Measurements from ENCODE around the gene GGA1.

Gene GGA1, protein sequence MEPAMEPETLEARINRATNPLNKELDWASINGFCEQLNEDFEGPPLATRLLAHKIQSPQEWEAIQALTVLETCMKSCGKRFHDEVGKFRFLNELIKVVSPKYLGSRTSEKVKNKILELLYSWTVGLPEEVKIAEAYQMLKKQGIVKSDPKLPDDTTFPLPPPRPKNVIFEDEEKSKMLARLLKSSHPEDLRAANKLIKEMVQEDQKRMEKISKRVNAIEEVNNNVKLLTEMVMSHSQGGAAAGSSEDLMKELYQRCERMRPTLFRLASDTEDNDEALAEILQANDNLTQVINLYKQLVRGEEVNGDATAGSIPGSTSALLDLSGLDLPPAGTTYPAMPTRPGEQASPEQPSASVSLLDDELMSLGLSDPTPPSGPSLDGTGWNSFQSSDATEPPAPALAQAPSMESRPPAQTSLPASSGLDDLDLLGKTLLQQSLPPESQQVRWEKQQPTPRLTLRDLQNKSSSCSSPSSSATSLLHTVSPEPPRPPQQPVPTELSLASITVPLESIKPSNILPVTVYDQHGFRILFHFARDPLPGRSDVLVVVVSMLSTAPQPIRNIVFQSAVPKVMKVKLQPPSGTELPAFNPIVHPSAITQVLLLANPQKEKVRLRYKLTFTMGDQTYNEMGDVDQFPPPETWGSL

GRCh38 chr22:37608477-37609239 lies at the start of gene GGA1:
Gene GGA1 (plus strand): TSS chr22:37608834. CDS start chr22:37608861, 27 bp downstream.
- no peaks in the 10 kb centered on the region for H3K27me3 ChIP-seq (ENCODE audit: control insufficient read depth, insufficient read depth, low read length)
- peak within 1 kb of the TSS; percentile 95 for H3K9ac ChIP-seq (ENCODE audit: low read depth, low read length)
- H3K36me3 ChIP-seq (ENCODE audit: control insufficient read depth, insufficient read depth, low read length): no peaks in the 10 kb centered on the region
- peak within 1 kb of the TSS; percentile 100 for H3K27ac ChIP-seq (ENCODE audit: low read depth, low read length)
- H3K4me3 ChIP-seq (ENCODE audit: low read depth, low read length): peak within 1 kb of the TSS; percentile 86
- no peaks in the 10 kb centered on the region for H3K9me3 ChIP-seq (ENCODE audit: control insufficient read depth, insufficient read depth, low read length)
- no peaks in the 10 kb centered on the region for H3K4me1 ChIP-seq (ENCODE audit: control insufficient read depth, insufficient read depth, low read length)

DNA sequence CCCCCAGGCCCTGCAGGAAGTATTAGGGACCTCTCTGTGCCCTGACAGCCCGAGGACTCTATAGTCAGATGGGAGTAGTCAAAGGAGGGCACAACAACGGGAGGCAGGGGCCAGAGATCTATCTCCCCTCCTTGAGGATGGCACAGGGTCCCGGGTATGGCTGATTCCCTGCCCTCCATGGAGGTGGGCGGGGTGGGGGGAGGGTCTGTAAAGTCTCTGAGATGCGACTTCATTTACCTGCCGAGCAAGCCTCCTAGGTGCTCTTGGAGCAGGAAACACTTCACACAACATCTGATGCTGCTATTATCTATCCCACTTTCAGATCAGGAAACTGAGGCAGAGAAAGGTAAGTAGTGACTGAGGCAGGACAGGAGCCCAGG lies 49.1 kb upstream of the GGA1 start:
- H3K4me1 ChIP-seq (ENCODE audit: control insufficient read depth, insufficient read depth, low read length): peaks cover 42% of the 10 kb centered on the region
- H3K4me3 ChIP-seq (ENCODE audit: low read depth, low read length): peak overlapping the region; percentile 39

DNA sequence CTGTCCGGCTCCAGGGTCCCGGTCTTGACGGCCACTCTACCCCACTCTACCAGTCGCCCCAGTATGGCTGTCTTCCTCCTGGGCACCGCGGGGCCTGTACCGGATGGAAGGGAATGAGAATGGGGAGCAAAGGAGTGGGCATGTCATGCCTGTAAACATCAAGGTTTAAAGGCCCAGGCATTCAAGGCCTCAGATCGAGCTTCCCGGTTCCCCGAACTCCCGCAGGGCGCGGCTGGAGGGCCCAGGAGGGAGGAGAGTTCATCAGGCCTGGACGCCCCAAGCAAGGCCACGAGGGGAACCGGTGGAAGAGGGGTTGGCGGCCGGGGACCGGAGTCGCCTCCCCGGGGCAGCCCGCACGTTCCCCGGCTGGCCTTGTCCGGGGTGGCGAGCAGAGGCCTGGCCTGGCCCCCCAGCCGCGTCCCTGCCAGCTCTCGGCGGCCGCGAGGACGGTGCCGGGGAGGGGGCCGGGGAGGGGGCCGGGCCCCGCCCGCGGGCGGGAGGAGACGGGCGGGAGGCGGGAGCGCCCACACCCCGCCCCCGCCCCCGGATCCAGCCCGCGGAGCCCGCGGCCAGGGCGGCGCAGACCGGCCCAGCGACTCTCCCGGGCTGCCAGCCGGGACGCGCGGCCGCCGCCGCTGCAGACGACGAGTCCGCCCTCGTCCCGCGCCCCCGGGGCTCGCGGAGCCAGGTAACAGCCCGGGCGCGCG lies 48.6 kb upstream of the GGA1 start, which contains the start of gene CDC42EP1:
Gene CDC42EP1 (plus strand): TSS at position 580 of the 707 bp plus-strand sequence. CDS start 5,870 bp downstream, outside the sequence.
- peak within 1 kb of the TSS; percentile 54 for H3K4me3 ChIP-seq (ENCODE audit: low read depth, low read length)
- H3K4me1 ChIP-seq (ENCODE audit: control insufficient read depth, insufficient read depth, low read length): peaks cover 42% of the 10 kb centered on the region
- H3K27me3 ChIP-seq (ENCODE audit: control insufficient read depth, insufficient read depth, low read length): peaks cover 47% of the 10 kb centered on the region
- no peaks in the 10 kb centered on the region for H3K9me3 ChIP-seq (ENCODE audit: control insufficient read depth, insufficient read depth, low read length)
- peak within 1 kb of the TSS; percentile 47 for H3K9ac ChIP-seq (ENCODE audit: low read depth, low read length)
- H3K27ac ChIP-seq (ENCODE audit: low read depth, low read length): peak within 1 kb of the TSS; percentile 66
- no peaks in the 10 kb centered on the region for H3K36me3 ChIP-seq (ENCODE audit: control insufficient read depth, insufficient read depth, low read length)

More for the DNA sequence above, 49.1 kb upstream of the GGA1 start:
- H3K27me3 ChIP-seq (ENCODE audit: control insufficient read depth, insufficient read depth, low read length): peaks cover 47% of the 10 kb centered on the region
- no peaks in the 10 kb centered on the region for H3K9me3 ChIP-seq (ENCODE audit: control insufficient read depth, insufficient read depth, low read length)
- no peaks in the 10 kb centered on the region for H3K36me3 ChIP-seq (ENCODE audit: control insufficient read depth, insufficient read depth, low read length)
- H3K27ac ChIP-seq (ENCODE audit: low read depth, low read length): peak overlapping the region; percentile 64
- H3K9ac ChIP-seq (ENCODE audit: low read depth, low read length): no peak overlapping the region

DNA sequence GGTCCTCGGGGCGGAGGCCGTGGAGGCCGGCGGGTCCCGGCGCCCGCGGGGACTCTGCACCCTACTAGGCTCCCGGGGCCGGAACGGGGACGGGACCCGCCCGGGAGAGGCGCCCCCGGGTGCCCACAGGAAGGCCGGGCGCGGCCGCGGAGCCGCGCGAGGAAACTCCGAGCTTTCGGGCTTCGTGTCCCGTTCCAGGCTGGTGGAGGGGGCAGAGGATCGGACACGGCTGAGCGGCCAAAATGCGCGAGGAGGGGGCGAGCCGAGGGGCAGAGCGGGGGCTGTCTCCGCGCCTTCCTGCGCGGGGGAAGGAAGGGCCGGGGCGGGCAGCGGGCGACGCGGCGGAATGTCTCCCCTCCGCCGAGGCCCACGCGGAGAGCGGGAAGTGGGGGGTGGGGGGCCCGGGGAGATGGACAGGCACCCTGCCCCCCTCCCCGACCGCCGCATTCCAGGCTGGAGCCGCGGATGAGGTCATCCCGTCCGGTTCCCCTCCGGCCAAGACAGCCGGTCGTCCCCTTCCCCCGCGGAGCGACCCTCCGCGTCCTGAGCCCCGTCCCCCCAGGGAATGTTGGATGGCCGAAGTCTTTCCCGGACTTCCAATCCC lies 47.9 kb upstream of the GGA1 start:
- H3K27me3 ChIP-seq (ENCODE audit: control insufficient read depth, insufficient read depth, low read length): peaks cover 47% of the 10 kb centered on the region
- no peaks in the 10 kb centered on the region for H3K36me3 ChIP-seq (ENCODE audit: control insufficient read depth, insufficient read depth, low read length)
- peaks cover 42% of the 10 kb centered on the region for H3K4me1 ChIP-seq (ENCODE audit: control insufficient read depth, insufficient read depth, low read length)
- peak overlapping the region; percentile 54 for H3K4me3 ChIP-seq (ENCODE audit: low read depth, low read length)
- no peaks in the 10 kb centered on the region for H3K9me3 ChIP-seq (ENCODE audit: control insufficient read depth, insufficient read depth, low read length)
- peak overlapping the region; percentile 47; the same call in 1 of the 2 replicates for H3K9ac ChIP-seq (ENCODE audit: low read depth, low read length)
- H3K27ac ChIP-seq (ENCODE audit: low read depth, low read length): peak overlapping the region; percentile 66

DNA sequence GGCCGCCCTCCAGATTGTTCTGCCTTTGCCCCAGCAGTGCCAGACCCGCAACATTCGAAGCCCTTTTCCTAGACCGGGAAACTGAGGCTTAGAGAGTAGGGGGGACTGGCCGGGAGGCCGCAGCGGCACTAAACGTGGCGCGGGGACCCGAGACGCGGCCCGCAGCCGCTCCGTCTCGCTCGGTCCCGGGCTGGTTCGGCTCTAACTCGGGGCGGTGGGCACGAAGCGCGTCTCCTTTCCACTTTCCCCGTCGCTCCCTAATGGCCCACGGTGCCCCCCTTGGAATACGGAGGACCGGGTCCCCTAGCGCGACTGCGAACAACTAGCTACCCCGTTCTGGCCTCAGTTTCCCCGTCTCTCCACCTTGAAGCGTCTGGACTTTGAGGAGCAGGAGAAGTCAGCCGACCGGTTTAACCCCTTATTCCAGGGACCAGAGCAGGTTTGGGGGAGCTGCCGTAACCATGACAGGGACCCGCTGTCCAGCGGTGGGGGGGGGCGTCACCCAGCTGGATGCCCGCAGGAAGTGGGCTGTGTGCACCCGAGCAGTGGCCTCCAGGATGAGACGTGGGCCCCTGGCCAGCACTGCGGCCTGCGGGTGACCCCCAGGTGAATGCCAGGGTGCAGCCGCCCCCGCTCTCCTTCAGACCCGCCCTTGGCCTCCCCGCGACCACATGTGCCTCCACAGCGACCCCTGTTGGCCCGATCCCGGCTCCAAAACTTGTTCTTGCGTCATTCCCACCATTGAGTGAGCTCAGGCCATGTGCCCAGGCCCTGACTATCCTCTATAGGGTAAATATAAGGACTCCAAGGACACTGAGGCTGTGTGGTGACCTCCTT lies 47.2 kb upstream of the GGA1 start:
- Histone ChIP-seq H3K9ac (ENCODE audit: low read depth, low read length) (peak overlapping the region; percentile 55), H3K36me3 (ENCODE audit: control insufficient read depth, insufficient read depth, low read length) (no peaks in the 10 kb centered on the region), H3K4me3 (ENCODE audit: low read depth, low read length) (peak overlapping the region; percentile 54), H3K4me1 (ENCODE audit: control insufficient read depth, insufficient read depth, low read length) (peaks cover 40% of the 10 kb centered on the region), H3K9me3 (ENCODE audit: control insufficient read depth, insufficient read depth, low read length) (no peaks in the 10 kb centered on the region), H3K27ac (ENCODE audit: low read depth, low read length) (peak overlapping the region; percentile 66), H3K27me3 (ENCODE audit: control insufficient read depth, insufficient read depth, low read length) (peaks cover 43% of the 10 kb centered on the region)

- H3K9ac ChIP-seq (ENCODE audit: low read depth, low read length): peak overlapping the region; percentile 55
- no peaks in the 10 kb centered on the region for H3K9me3 ChIP-seq (ENCODE audit: control insufficient read depth, insufficient read depth, low read length)
- H3K4me1 ChIP-seq (ENCODE audit: control insufficient read depth, insufficient read depth, low read length): peaks cover 33% of the 10 kb centered on the region
- H3K36me3 ChIP-seq (ENCODE audit: control insufficient read depth, insufficient read depth, low read length): no peaks in the 10 kb centered on the region
- peak overlapping the region; percentile 27 for H3K27ac ChIP-seq (ENCODE audit: low read depth, low read length)
- peaks cover 39% of the 10 kb centered on the region for H3K27me3 ChIP-seq (ENCODE audit: control insufficient read depth, insufficient read depth, low read length)
- peak overlapping the region; percentile 54; the same call in 1 of the 2 replicates for H3K4me3 ChIP-seq (ENCODE audit: low read depth, low read length)
Measured at GRCh38 chr22:37562049-37562875, 46.4 kb upstream of the GGA1 start.

DNA sequence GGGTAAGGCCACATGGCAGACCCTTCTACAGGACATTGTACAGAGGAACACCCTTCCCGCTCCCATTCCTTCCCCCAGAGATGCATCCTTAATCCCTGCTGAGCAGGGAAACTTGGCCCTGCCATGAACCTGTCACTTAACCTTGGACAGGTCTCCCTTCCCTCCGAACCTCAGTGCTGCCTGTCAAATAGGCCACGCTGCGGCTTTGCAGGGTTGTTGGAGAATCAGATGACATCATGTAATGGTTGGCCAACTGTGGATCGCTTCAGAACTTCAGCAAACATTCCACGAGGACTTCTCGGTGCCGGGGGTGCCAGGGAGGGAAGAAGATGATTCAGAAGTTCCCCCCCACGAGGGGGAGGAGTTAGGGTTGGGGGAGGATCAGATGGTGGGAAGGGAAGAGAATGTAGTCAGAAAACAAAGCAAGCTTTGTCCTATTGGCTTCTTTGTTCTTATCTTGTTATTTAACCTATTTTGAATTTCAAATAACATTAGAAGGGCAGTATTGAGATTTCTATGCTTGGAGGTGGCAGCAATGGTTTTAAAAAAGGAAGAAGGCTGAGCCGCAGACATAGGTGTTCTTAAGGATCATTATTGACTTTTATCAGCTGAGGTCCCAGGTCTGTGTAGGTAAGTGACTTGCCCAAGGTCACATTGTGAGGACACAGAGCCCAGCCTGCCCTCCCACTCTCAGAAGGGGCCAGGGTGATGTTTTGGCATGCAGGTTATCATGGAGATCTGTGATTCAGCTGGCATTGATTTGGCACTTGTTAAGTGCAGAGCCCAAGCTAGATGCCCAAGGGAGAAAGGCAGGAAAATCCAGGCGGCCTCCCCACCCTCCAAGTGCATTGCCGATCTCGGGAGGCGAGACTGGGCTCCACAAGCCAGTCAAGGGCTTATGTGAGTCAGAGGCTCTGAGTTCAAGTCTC lies 45.2 kb upstream of the GGA1 start:
- peaks cover 33% of the 10 kb centered on the region for H3K4me1 ChIP-seq (ENCODE audit: control insufficient read depth, insufficient read depth, low read length)
- H3K27me3 ChIP-seq (ENCODE audit: control insufficient read depth, insufficient read depth, low read length): peaks cover 34% of the 10 kb centered on the region
- no peaks in the 10 kb centered on the region for H3K9me3 ChIP-seq (ENCODE audit: control insufficient read depth, insufficient read depth, low read length)
- H3K9ac ChIP-seq (ENCODE audit: low read depth, low read length): no peak overlapping the region
- peak overlapping the region; percentile 63 for H3K27ac ChIP-seq (ENCODE audit: low read depth, low read length)
- no peaks in the 10 kb centered on the region for H3K36me3 ChIP-seq (ENCODE audit: control insufficient read depth, insufficient read depth, low read length)
- no peak overlapping the region; the same call in 1 of the 2 replicates for H3K4me3 ChIP-seq (ENCODE audit: low read depth, low read length)

DNA sequence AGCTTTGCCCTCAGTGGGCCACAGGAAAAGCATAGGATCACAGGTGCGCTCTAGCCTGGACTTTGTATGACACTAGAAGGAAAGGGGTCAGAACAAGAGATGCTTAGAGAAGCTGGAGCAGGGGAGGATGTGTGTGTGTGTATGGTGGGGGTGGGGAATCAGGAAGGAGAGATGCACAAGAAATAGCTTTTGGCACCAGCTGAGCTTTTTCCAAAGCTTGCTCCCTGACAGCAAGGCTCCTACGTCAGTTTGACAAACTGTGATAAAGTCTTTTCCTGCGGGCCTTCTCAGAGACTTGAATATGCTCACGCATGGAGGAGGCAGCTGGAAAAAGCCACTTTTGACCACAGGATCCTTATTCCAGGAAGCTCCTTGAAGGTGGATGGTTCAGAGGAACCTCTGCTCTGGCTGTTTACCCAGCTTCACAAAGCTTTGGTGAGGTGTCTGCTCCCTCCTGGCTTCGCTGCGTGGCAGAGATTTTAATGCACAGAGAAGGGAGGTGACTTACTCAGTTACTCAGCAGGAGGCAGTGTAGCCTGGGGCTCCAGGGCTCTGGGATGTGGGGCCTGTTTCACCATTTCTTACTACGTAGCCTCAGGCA lies 44.4 kb upstream of the GGA1 start:
- H3K27ac ChIP-seq (ENCODE audit: low read depth, low read length): peak overlapping the region; percentile 63
- H3K36me3 ChIP-seq (ENCODE audit: control insufficient read depth, insufficient read depth, low read length): no peaks in the 10 kb centered on the region
- no peak overlapping the region for H3K4me3 ChIP-seq (ENCODE audit: low read depth, low read length)
- peaks cover 27% of the 10 kb centered on the region for H3K27me3 ChIP-seq (ENCODE audit: control insufficient read depth, insufficient read depth, low read length)
- peaks cover 40% of the 10 kb centered on the region for H3K4me1 ChIP-seq (ENCODE audit: control insufficient read depth, insufficient read depth, low read length)
- no peak overlapping the region for H3K9ac ChIP-seq (ENCODE audit: low read depth, low read length)
- H3K9me3 ChIP-seq (ENCODE audit: control insufficient read depth, insufficient read depth, low read length): no peaks in the 10 kb centered on the region
